Mesendoderm (in vitro differentiated cells): ENCODE results near the gene SLC27A3.
"Not testable (repeated sequence)": the region's sequence is repeated elsewhere in the genome, so short reads cannot be mapped to it uniquely, and the experiment has no call there.

ENCODE experiments used
- DNase-seq: peaks from one replicate; pipeline ENCODE4 v3.0.0; 2013
- H2AK5ac ChIP-seq: 2 replicates; pipeline ENCODE4 v1.6.1; 2013; ENCODE audit warnings: low read length, inconsistent platforms
- H2BK120ac ChIP-seq: 2 replicates; pipeline ENCODE4 v1.6.1; 2013; ENCODE audit warnings: low read depth, mild to moderate bottlenecking, low read length, moderate library complexity, mixed read lengths
- H2BK15ac ChIP-seq: replicated peaks from 2 replicates; pipeline ENCODE4 v1.6.1; 2013; ENCODE audit warnings: low read depth, mild to moderate bottlenecking, moderate library complexity
- H2BK5ac ChIP-seq: 2 replicates; pipeline ENCODE4 v1.6.1; 2013; ENCODE audit warnings: low read length, inconsistent platforms
- H3K18ac ChIP-seq: 2 replicates; pipeline ENCODE4 v1.6.1; 2013; ENCODE audit warnings: mild to moderate bottlenecking, low read length, mixed read lengths
- H3K23ac ChIP-seq: one replicate; pipeline ENCODE4 v1.6.1; 2013; ENCODE audit warnings: low read length
- H3K27ac ChIP-seq: 2 replicates; pipeline ENCODE4 v1.5.1; 2013; ENCODE audit warnings: low read depth, mild to moderate bottlenecking, inconsistent platforms, low read length, moderate library complexity
- H3K27me3 ChIP-seq: 2 replicates; pipeline ENCODE4 v1.6.1; 2013; ENCODE audit warnings: low read length, control low read depth, mild to moderate bottlenecking, inconsistent platforms; ENCODE audit not compliant: insufficient read depth, poor library complexity
- H3K36me3 ChIP-seq: 2 replicates; pipeline ENCODE4 v1.6.1; 2013; ENCODE audit warnings: low read length, inconsistent platforms; ENCODE audit not compliant: control insufficient read depth, insufficient read depth
- H3K4ac ChIP-seq: one replicate; pipeline ENCODE4 v1.6.1; 2013; ENCODE audit warnings: low read depth, mild to moderate bottlenecking, low read length, moderate library complexity
- H3K4me1 ChIP-seq: 2 replicates; pipeline ENCODE4 v1.6.1; 2013; ENCODE audit warnings: low read depth, low read length, inconsistent platforms; ENCODE audit not compliant: control insufficient read depth
- H3K4me2 ChIP-seq: 2 replicates; pipeline ENCODE4 v1.6.1; 2013; ENCODE audit warnings: low read length
- H3K4me3 ChIP-seq: 2 replicates; pipeline ENCODE4 v1.5.1; 2013; ENCODE audit warnings: mild to moderate bottlenecking, low read length
- H3K56ac ChIP-seq: one replicate; pipeline ENCODE4 v1.6.1; 2013; ENCODE audit warnings: low read length
- H3K79me1 ChIP-seq: 2 replicates; pipeline ENCODE4 v1.6.1; 2013; ENCODE audit warnings: low read length, inconsistent platforms
- H3K79me2 ChIP-seq: 2 replicates; pipeline ENCODE4 v1.6.1; 2013; ENCODE audit warnings: mild to moderate bottlenecking, low read length; ENCODE audit not compliant: control insufficient read depth, insufficient read depth
- H3K9ac ChIP-seq: 2 replicates; pipeline ENCODE4 v1.6.1; 2013; ENCODE audit warnings: low read length, inconsistent platforms
- H4K5ac ChIP-seq: one replicate; pipeline ENCODE4 v1.6.1; 2013; ENCODE audit warnings: low read length
- H4K8ac ChIP-seq: one replicate; pipeline ENCODE4 v1.6.1; 2013; ENCODE audit warnings: low read depth, mild to moderate bottlenecking, control low read depth, low read length, moderate library complexity
- WGBS: extraction: QIAGEN DNeasy Blood & Tissue Kit; methylation state at CpG from one replicate; pipeline ENCODE4 v1.1.7; 2013; ENCODE audit warnings: low lambda C conversion rate, missing lambda C conversion rate; ENCODE audit not compliant: insufficient coverage; ENCODE audit errors: extremely low coverage; 5-methylcytosine and 5-hydroxymethylcytosine counted together

Gene SLC27A3

GRCh38 chr1:153764310-153764709, 10.9 kb upstream of the SLC27A3 start:
- no CpG with 5 or more reads among the region's 5 CpGs for WGBS
- Histone ChIP-seq H2BK15ac (no peak overlapping the region), H3K79me2 (no peaks in the 10 kb centered on the region), H3K27me3 (no peaks in the 10 kb centered on the region), H4K5ac (no peak overlapping the region), H3K4me2 (no peak overlapping the region), H3K56ac (no peak overlapping the region), H2BK120ac (no peak overlapping the region), H2AK5ac (no peak overlapping the region), H3K4me3 (no peak overlapping the region), H3K9ac (no peak overlapping the region), H3K4me1 (no peaks in the 10 kb centered on the region), H3K23ac (no peak overlapping the region), H3K18ac (no peak overlapping the region), H3K79me1 (no peaks in the 10 kb centered on the region), H3K36me3 (peaks cover 26% of the 10 kb centered on the region), H2BK5ac (no peak overlapping the region), H4K8ac (no peak overlapping the region), H3K4ac (no peak overlapping the region), H3K27ac (no peak overlapping the region)
- no peak for DNase-seq

- H3K23ac ChIP-seq, H3K4me2 ChIP-seq, H2AK5ac ChIP-seq, H3K56ac ChIP-seq, H3K18ac ChIP-seq, H3K4me3 ChIP-seq, H3K27ac ChIP-seq, H3K4ac ChIP-seq, H2BK5ac ChIP-seq, H2BK15ac ChIP-seq, DNase-seq, H3K79me2 ChIP-seq, H3K9ac ChIP-seq, H2BK120ac ChIP-seq, H3K27me3 ChIP-seq, H4K8ac ChIP-seq, H3K79me1 ChIP-seq, H3K4me1 ChIP-seq, H4K5ac ChIP-seq: not testable (repeated sequence)
- H3K36me3 ChIP-seq: peaks cover 29% of the 10 kb centered on the region
- WGBS: no CpG with 5 or more reads among the region's 10 CpGs
Observed at GRCh38 chr1:153766663-153767062, 8.5 kb upstream of the SLC27A3 start.

- H3K4me2 ChIP-seq: no peak overlapping the region
- H3K27me3 ChIP-seq: no peaks in the 10 kb centered on the region
- no CpG with 5 or more reads among the region's 11 CpGs for WGBS
- no peaks in the 10 kb centered on the region for H3K4me1 ChIP-seq
- H4K5ac ChIP-seq: no peak overlapping the region
- no peak overlapping the region for H3K23ac ChIP-seq
- no peaks in the 10 kb centered on the region for H3K79me2 ChIP-seq
- H3K4me3 ChIP-seq: no peak overlapping the region
- peaks cover 33% of the 10 kb centered on the region for H3K36me3 ChIP-seq
- H3K4ac ChIP-seq: no peak overlapping the region
- H2AK5ac ChIP-seq: no peak overlapping the region
- no peak overlapping the region for H2BK5ac ChIP-seq
- no peak overlapping the region for H3K18ac ChIP-seq
- H3K9ac ChIP-seq: no peak overlapping the region
- no peak overlapping the region for H2BK120ac ChIP-seq
- H3K79me1 ChIP-seq: no peaks in the 10 kb centered on the region
- H2BK15ac ChIP-seq: no peak overlapping the region
- DNase-seq: no peak
- H3K27ac ChIP-seq: no peak overlapping the region
- no peak overlapping the region for H4K8ac ChIP-seq
- no peak overlapping the region for H3K56ac ChIP-seq
Observed at GRCh38 chr1:153767519-153767918, 7.7 kb upstream of the SLC27A3 start.

GRCh38 chr1:153768316-153769181, 6.7 kb upstream of the SLC27A3 start:
- no peaks in the 10 kb centered on the region for H3K27me3 ChIP-seq
- no peak overlapping the region for H2AK5ac ChIP-seq
- H4K8ac ChIP-seq: no peak overlapping the region
- no peak overlapping the region for H3K56ac ChIP-seq
- H3K9ac ChIP-seq: no peak overlapping the region
- H3K23ac ChIP-seq: no peak overlapping the region
- no peak overlapping the region for H2BK5ac ChIP-seq
- H3K4ac ChIP-seq: no peak overlapping the region
- DNase-seq: no peak
- H3K4me1 ChIP-seq: no peaks in the 10 kb centered on the region
- H3K36me3 ChIP-seq: peaks cover 28% of the 10 kb centered on the region
- no peak overlapping the region for H3K27ac ChIP-seq
- H3K4me2 ChIP-seq: no peak overlapping the region
- H3K79me2 ChIP-seq: no peaks in the 10 kb centered on the region
- no peak overlapping the region for H3K18ac ChIP-seq
- no peak overlapping the region for H2BK120ac ChIP-seq
- no CpG with 5 or more reads among the region's 4 CpGs for WGBS
- no peaks in the 10 kb centered on the region for H3K79me1 ChIP-seq
- no peak overlapping the region for H2BK15ac ChIP-seq
- no peak overlapping the region for H4K5ac ChIP-seq
- no peak overlapping the region for H3K4me3 ChIP-seq

GRCh38 chr1:153769221-153769620, 6.0 kb upstream of the SLC27A3 start:
- peaks cover 26% of the 10 kb centered on the region for H3K36me3 ChIP-seq
- no peak overlapping the region for H3K9ac ChIP-seq
- H2BK15ac ChIP-seq: no peak overlapping the region
- no peak overlapping the region for H4K8ac ChIP-seq
- no peak overlapping the region for H3K23ac ChIP-seq
- no peak overlapping the region for H2BK120ac ChIP-seq
- no CpG with 5 or more reads among the region's 3 CpGs for WGBS
- no peak for DNase-seq
- no peak overlapping the region for H2BK5ac ChIP-seq
- no peaks in the 10 kb centered on the region for H3K27me3 ChIP-seq
- no peak overlapping the region for H3K27ac ChIP-seq
- H3K79me1 ChIP-seq: no peaks in the 10 kb centered on the region
- no peak overlapping the region for H3K4me2 ChIP-seq
- H3K4ac ChIP-seq: no peak overlapping the region
- H3K56ac ChIP-seq: no peak overlapping the region
- no peak overlapping the region for H3K18ac ChIP-seq
- H3K79me2 ChIP-seq: no peaks in the 10 kb centered on the region
- no peaks in the 10 kb centered on the region for H3K4me1 ChIP-seq
- H2AK5ac ChIP-seq: no peak overlapping the region
- H3K4me3 ChIP-seq: no peak overlapping the region
- no peak overlapping the region for H4K5ac ChIP-seq

- H3K36me3 ChIP-seq: peaks cover 19% of the 10 kb centered on the region
- H2BK120ac ChIP-seq: no peak overlapping the region
- no peak overlapping the region for H3K56ac ChIP-seq
- no peak overlapping the region for H3K27ac ChIP-seq
- no CpG with 5 or more reads among the region's 11 CpGs for WGBS
- no peaks in the 10 kb centered on the region for H3K27me3 ChIP-seq
- H3K4me2 ChIP-seq: no peak overlapping the region
- H3K18ac ChIP-seq: no peak overlapping the region
- H4K5ac ChIP-seq: no peak overlapping the region
- H3K79me1 ChIP-seq: no peaks in the 10 kb centered on the region
- no peak overlapping the region for H2BK5ac ChIP-seq
- H3K4me1 ChIP-seq: no peaks in the 10 kb centered on the region
- no peak overlapping the region for H2AK5ac ChIP-seq
- no peaks in the 10 kb centered on the region for H3K79me2 ChIP-seq
- no peak overlapping the region for H2BK15ac ChIP-seq
- H3K9ac ChIP-seq: no peak overlapping the region
- H4K8ac ChIP-seq: no peak overlapping the region
- H3K4me3 ChIP-seq: no peak overlapping the region
- H3K4ac ChIP-seq: no peak overlapping the region
- DNase-seq: no peak
- no peak overlapping the region for H3K23ac ChIP-seq
Observed at GRCh38 chr1:153770797-153771196, 4.4 kb upstream of the SLC27A3 start.
